Cardiac muscle cell (in vitro differentiated cells and primary cell): Measurements from ENCODE around the gene NEK1. TPM values are rescaled to one million over a fixed set of nuclear protein-coding genes. Genes with fewer than 3 reads are reported as not detected.
"Not testable (repeated sequence)": the region's sequence is repeated elsewhere in the genome, so short reads cannot be mapped to it uniquely, and the experiment has no call there.

Experiments
- DNase-seq, 2 donors: peaks; one replicate each; pipeline versions ENCODE4 v3.0.0 to v3.0.0-alpha.2; 2010 to 2017; ENCODE audit warnings: low read depth in 1 of 2, low spot score in 1 of 2
- H3K27ac ChIP-seq: fragments of 200-600 bp; sonication (generic); 2 replicates; pipeline ENCODE4 v1.5.1; 2016
- H3K27me3 ChIP-seq: fragments of 200-600 bp; sonication (generic); 2 replicates; pipeline ENCODE4 v1.6.0; 2016; ENCODE audit warnings: control low read depth
- H3K36me3 ChIP-seq: fragments of 200-600 bp; sonication (generic); 2 replicates; pipeline ENCODE4 v1.5.1; 2016; ENCODE audit warnings: control low read depth
- H3K4me1 ChIP-seq: fragments of 200-600 bp; sonication (generic); 2 replicates; pipeline ENCODE4 v1.8.1; 2017; ENCODE audit warnings: low read depth, mild to moderate bottlenecking, mixed run types
- H3K4me3 ChIP-seq: fragments of 200-600 bp; sonication (generic); 2 replicates; pipeline ENCODE4 v1.5.1; 2016; ENCODE audit warnings: mild to moderate bottlenecking
- H3K9me3 ChIP-seq: fragments of 200-600 bp; sonication (generic); 2 replicates; pipeline ENCODE4 v1.5.1; 2017; ENCODE audit warnings: low read depth, mild to moderate bottlenecking, control low read depth
- polyA plus RNA-seq: library from polyadenylated mRNA; unstranded; fragments of >200 nt; fragmentation: Nextera tagmentation; extraction: Ambion mirVana; gene quantifications from 2 replicates; pipeline ENCODE4 v1.2.1, GENCODE V29; 2016
- total RNA-seq: library from RNA; depleted of rRNA; stranded (reverse); fragments of >200 nt; gene quantifications from 2 replicates; pipeline ENCODE4 v1.2.3, GENCODE V29; 2016
- TF ChIP-seq, protein P1 (sequence below): IDR thresholded peaks from 2 replicates; pipeline ENCODE4 v1.5.1; 2012; ENCODE audit warnings: low read depth, mild to moderate bottlenecking, low read length

Gene NEK1
- total and polyA plus RNA-seq, 2 experiments from 2014 or later = 11.3 to 17.0 TPM

DNA sequence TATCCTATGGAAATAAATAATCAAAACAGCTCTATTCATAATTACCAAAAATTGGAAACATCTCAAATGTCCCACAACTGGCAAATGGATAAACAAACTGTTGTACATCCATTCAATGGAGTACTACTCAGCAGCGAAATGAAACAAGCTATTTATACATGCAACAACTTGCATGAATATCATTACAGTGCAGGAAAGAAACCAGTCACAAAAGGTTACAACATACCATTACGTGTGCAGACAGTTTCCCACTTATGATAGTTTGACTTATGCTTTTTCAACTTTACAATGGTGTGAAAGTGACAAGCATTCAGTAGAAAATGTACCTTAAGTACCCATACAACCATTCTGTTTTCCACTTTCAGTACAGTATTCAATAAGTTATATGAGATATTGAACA, 82.3 kb downstream of the NEK1 start:
- Histone ChIP-seq H3K27ac (no peak overlapping the region), H3K4me1 (no peaks in the 10 kb centered on the region), H3K9me3 (no peaks in the 10 kb centered on the region), H3K27me3 (no peaks in the 10 kb centered on the region), H3K36me3 (peaks cover 12% of the 10 kb centered on the region), H3K4me3 (no peak overlapping the region)
- DNase-seq = no peak
- TF ChIP-seq, protein P1, sequence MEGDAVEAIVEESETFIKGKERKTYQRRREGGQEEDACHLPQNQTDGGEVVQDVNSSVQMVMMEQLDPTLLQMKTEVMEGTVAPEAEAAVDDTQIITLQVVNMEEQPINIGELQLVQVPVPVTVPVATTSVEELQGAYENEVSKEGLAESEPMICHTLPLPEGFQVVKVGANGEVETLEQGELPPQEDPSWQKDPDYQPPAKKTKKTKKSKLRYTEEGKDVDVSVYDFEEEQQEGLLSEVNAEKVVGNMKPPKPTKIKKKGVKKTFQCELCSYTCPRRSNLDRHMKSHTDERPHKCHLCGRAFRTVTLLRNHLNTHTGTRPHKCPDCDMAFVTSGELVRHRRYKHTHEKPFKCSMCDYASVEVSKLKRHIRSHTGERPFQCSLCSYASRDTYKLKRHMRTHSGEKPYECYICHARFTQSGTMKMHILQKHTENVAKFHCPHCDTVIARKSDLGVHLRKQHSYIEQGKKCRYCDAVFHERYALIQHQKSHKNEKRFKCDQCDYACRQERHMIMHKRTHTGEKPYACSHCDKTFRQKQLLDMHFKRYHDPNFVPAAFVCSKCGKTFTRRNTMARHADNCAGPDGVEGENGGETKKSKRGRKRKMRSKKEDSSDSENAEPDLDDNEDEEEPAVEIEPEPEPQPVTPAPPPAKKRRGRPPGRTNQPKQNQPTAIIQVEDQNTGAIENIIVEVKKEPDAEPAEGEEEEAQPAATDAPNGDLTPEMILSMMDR = no peak

- TF ChIP-seq, protein P1 = no peak
Observed at GRCh38 chr4:169523796-169524195, 88.6 kb downstream of the NEK1 start.

GRCh38 chr4:169510617-169511016, 101.8 kb downstream of the NEK1 start:
- no peak overlapping the region for H3K4me3 ChIP-seq
- DNase-seq = no peak
- H3K27ac ChIP-seq = peak overlapping the region; percentile 21
- H3K4me1 ChIP-seq = peaks cover 6% of the 10 kb centered on the region
- peaks cover 2% of the 10 kb centered on the region for H3K36me3 ChIP-seq
- TF ChIP-seq, protein P1 = no peak
- H3K9me3 ChIP-seq = no peaks in the 10 kb centered on the region
- no peaks in the 10 kb centered on the region for H3K27me3 ChIP-seq

More at GRCh38 chr4:169523796-169524195, 88.6 kb downstream of the NEK1 start:
- H3K27me3 ChIP-seq = no peaks in the 10 kb centered on the region
- no peaks in the 10 kb centered on the region for H3K4me1 ChIP-seq
- no peak for DNase-seq
- no peaks in the 10 kb centered on the region for H3K9me3 ChIP-seq
- H3K4me3 ChIP-seq = no peak overlapping the region
- no peak overlapping the region for H3K27ac ChIP-seq
- H3K36me3 ChIP-seq = no peaks in the 10 kb centered on the region

DNA sequence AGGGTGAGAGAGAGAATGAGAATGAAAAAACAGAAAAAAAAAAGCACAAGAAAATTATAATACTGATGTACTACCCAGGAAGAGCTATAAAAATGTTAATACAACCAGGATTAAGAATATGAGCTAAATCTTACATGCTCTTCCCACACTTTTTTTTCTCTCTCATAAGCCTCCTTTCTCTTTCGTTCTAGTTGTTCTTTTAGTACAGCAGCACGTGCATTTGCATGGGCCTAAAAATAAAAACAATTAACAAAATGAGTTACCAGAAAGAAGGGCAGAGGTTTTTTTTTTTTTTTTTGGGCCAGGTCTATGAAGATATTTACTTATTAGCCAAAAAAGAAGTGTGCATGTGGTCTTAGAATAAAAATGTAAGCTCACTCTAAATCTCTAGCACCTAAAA, 105.5 kb downstream of the NEK1 start:
- DNase-seq = no peak
- Histone ChIP-seq H3K27ac (no peak overlapping the region), H3K36me3 (peaks cover 9% of the 10 kb centered on the region), H3K27me3 (no peaks in the 10 kb centered on the region), H3K4me1 (peaks cover 6% of the 10 kb centered on the region), H3K9me3 (no peaks in the 10 kb centered on the region), H3K4me3 (no peak overlapping the region)
- TF ChIP-seq, protein P1 = no peak

GRCh38 chr4:169499907-169500306, 112.5 kb downstream of the NEK1 start:
- not testable (repeated sequence) for H3K9me3 ChIP-seq, DNase-seq, H3K27ac ChIP-seq, H3K4me1 ChIP-seq, H3K4me3 ChIP-seq, H3K27me3 ChIP-seq, H3K36me3 ChIP-seq

- H3K9me3 ChIP-seq, H3K27me3 ChIP-seq, H3K4me1 ChIP-seq, DNase-seq, H3K27ac ChIP-seq, H3K36me3 ChIP-seq, H3K4me3 ChIP-seq: not testable (repeated sequence)
Observed at GRCh38 chr4:169494234-169494633, 118.1 kb downstream of the NEK1 start.

GRCh38 chr4:169493164-169493524, 119.2 kb downstream of the NEK1 start:
- H3K4me3 ChIP-seq = no peak overlapping the region
- no peak for DNase-seq
- H3K4me1 ChIP-seq = no peaks in the 10 kb centered on the region
- no peaks in the 10 kb centered on the region for H3K27me3 ChIP-seq
- H3K9me3 ChIP-seq = no peaks in the 10 kb centered on the region
- no peak overlapping the region for H3K27ac ChIP-seq
- TF ChIP-seq, protein P1 = no peak
- no peaks in the 10 kb centered on the region for H3K36me3 ChIP-seq
